HG03460 (cell line): ENCODE data around the gene FAM170B.

ENCODE experiments used
- ATAC-seq: cut with Tn5 transposase; IDR thresholded peaks from one replicate; pipeline ENCODE4 v1.9.1; 2021; ENCODE audit not compliant: unreplicated experiment

Gene FAM170B

DNA sequence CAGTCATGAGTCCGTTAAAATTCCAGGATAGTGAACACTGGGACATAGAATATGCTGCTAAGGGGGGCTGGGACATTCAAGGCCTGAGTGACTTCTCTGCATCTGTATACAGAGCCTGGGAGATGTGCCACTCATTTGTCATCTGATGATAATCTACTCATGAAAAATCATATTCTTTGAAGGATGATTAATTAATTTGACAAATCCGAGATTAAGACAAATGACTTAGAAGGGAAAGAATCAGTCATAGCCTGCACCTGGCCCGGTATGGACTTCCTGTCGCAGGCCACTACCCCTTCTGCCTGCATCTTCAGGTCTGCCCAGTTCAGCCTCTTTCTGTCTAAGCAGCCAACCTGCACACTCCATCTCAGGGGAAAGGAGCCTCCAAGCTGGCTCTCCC, 18.8 kb upstream of the FAM170B start:
- ATAC-seq, result no peak

DNA sequence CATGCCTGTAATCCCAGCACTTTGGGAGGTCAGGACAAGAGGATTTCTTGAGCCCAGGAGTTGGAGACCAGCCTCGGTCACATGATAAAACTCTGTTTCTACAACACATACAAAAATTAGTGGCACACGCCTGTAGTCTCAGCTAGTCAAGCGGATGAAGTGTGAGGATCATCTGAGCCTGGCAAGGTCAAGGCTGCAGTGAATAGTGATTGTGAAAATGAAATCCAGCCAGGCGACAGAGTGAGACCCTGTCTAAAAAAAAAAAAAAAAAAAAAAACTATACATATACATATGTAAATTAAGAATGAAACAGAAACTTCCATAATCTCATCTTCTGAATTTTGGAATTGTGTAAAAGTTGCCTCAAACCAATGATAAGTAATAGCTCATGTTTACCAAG, 18.2 kb upstream of the FAM170B start:
- ATAC-seq, result no peak

- ATAC-seq, result no peak
Observed at GRCh38 chr10:49151481-49151880, 17.7 kb upstream of the FAM170B start.

DNA sequence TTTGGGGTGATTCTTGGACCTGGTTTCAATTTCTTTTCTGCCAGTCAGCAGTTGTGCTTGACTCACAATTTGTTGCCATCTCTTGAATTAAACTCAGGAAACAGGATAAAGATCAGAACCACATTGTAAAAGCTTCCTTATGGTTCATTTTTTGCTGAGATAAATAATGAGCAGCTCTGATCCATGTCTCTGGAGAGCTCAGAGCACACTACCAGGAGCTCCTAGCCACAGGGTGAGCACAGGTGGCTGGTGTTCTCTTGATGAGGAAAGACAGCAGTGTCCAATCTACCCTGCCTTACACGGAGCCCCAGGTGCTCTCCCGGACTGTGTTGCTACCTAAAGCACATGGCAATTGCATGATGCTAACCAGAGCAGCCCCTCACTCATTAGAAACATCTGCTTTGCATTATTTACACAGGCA, 17.2 kb upstream of the FAM170B start:
- ATAC-seq, result no peak

- ATAC-seq, result no peak
Observed at GRCh38 chr10:49150426-49150825, 16.6 kb upstream of the FAM170B start.

GRCh38 chr10:49149881-49150280, 16.1 kb upstream of the FAM170B start:
- no peak for ATAC-seq

GRCh38 chr10:49144058-49144720, 10.4 kb upstream of the FAM170B start:
- ATAC-seq, result no peak

DNA sequence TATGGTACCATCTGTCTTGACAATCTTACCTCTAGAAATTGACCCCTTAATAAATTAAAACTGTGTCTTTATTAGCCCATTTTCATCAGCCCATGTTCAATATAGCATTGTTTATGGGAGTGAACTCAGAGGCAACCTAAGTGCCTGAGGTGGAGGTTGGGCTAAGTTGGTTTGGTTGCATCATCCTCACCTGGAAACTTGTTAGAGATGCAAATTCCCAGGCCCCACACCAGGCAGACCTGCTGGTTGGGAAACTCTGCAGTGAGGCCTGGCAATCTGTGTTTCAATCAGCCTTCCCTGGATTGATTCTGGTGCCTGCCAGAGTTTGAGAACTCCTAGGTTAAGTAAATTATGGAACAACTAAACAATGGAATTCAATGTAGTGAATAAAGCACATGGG, 9.4 kb upstream of the FAM170B start:
- no peak for ATAC-seq

DNA sequence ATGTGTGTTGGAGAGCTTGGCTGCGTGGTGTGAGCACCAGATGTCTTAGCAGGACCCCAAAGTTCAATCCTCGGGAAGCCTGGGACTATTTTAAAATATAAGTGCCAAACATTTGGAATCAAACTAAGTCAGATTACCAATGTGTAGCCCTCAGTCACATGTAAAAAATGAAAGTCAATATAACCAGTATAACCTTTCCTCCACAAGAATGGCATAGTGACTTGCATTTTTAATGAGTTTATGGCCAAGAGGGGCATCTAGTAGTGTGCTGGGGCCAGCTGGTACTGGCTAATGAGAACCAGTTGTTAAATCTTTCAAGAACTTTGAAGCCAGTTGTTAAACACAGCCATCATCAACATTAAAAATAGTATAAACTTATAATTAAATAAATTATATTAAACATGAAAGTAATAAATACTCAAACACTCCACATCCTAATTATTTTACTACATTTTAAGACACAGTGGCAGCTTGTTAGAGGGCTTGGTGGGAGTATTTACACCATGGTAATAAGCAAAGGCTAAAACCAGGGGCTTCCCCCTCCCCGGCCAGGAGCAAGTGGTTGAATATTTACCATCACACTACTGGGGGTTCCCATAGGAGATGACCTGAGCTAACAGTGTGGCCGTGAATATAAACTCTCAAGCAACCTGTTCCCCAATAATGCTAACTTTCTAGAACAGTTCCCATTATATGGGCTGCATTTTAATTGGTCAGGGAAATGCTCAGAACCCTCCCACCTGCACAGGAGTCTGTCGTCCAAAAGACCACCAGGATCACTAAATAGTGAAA, 7.9 kb upstream of the FAM170B start:
- peak; percentile 88 for ATAC-seq

DNA sequence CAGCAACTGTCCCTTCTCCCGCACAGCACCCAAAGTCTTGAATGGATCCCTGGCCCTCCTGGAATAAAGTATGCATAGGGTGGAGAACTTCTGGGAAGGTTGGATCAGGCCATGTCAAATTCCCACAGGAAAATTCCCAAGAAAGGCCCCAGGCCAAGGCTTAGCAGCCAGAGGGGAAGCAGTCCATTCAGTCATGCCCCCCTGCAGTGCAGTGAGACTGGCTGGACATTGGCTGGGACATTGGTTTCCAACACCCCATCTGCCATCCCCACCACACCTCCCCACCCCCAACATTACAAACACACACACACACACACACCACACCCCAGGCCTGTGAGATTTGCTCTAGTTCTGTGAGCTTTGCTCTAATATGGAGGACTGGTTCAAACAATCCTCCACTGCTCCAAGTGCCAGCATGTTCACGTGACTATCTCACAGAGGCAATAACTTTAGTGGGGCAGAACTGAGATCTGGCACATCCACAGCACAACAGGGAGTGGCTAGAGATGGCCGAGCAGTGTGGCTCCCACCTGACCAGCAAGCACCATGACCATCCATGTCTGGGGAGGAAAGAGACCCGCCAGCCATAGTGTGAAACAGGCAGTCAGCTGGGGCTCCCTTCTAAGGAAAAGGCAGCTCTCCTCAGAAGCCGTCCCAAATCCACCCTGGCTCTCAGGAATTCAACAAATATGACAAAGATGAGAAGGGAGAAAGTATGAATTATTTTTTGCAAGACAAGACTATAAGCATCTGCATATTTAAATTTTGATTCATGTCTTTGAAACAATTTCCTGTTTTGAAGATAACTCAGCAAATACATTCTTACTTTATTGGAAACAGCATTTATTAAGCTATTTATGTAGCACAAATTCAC, 6.7 kb upstream of the FAM170B start:
- ATAC-seq, result no peak

GRCh38 chr10:49139846-49140195, 6.0 kb upstream of the FAM170B start:
- ATAC-seq, result no peak

- ATAC-seq, result no peak
Observed at GRCh38 chr10:49139028-49139845, 5.4 kb upstream of the FAM170B start.

GRCh38 chr10:49138361-49138891, 4.6 kb upstream of the FAM170B start:
- no peak for ATAC-seq

- no peak for ATAC-seq
Observed at GRCh38 chr10:49136525-49136924, 2.7 kb upstream of the FAM170B start.

DNA sequence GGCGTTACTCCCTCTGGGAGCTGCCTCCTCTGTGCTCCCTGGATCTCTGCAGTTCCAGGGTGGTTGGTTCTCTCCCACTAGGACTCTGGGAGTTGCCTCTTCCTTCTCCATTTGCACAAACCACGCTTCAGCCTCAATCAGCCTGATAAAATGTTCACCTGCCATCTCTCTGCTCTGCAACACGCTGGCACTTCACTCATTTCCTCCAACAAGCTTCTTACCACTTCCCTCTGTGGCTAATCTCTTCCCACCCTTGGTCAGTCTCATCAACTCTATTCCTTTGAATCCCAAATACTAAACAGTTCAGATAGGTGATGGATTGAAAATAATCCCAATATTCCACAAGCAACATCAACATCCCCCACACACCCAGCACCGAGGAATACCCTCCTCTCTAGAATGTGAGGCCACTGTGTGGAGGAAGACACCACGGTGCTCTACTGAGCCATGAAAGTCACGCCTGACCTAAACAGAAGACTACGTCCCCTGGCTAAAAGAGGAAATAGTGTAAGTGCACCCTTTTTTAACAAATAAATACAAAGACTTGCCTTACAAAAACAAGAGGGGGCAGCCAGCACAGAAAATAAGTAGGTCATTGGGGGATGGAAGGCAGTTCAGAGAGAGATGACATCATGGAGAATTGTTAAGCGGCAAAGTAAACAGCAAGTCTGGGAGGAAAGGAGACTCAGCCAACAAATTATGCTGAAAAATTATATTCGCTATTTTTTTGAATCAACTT, 1.9 kb upstream of the FAM170B start:
- peak; percentile 66 for ATAC-seq

GRCh38 chr10:49134327-49134726, 506 bp upstream of the FAM170B start:
- no peak for ATAC-seq

GRCh38 chr10:49132362-49132737, 1.5 kb downstream of the FAM170B start:
- ATAC-seq, result no peak

- ATAC-seq, result no peak
Observed at GRCh38 chr10:49131507-49132361, 2.1 kb downstream of the FAM170B start.

DNA sequence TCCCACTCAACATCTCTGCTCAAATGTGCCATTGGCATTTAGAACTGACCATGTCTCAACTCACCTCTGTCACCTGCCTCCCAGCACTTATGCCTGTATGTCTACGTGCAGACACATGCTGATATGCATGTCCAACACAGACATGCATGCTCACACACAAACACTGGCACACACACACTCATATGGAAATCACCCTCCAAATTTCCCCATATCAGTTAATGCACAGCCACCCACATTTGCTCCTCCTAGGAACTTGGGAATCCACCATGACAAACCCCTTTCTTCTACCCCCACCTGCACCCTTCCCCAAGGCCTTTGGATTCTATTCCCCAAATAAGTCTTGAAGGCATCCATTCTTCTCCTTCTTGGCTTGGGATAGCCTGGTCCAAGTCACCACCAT, 4.4 kb downstream of the FAM170B start:
- ATAC-seq, result no peak
